NCI-H69 (cell line): ENCODE data around the gene MRRF.
"Not testable (repeated sequence)": the region's sequence is repeated elsewhere in the genome, so short reads cannot be mapped to it uniquely, and the experiment has no call there.

Experiments used
- DNase-seq: peaks from one replicate; lab custom pipeline; 2025; lab: John Stamatoyannopoulos, UW

The MRRF gene

DNA sequence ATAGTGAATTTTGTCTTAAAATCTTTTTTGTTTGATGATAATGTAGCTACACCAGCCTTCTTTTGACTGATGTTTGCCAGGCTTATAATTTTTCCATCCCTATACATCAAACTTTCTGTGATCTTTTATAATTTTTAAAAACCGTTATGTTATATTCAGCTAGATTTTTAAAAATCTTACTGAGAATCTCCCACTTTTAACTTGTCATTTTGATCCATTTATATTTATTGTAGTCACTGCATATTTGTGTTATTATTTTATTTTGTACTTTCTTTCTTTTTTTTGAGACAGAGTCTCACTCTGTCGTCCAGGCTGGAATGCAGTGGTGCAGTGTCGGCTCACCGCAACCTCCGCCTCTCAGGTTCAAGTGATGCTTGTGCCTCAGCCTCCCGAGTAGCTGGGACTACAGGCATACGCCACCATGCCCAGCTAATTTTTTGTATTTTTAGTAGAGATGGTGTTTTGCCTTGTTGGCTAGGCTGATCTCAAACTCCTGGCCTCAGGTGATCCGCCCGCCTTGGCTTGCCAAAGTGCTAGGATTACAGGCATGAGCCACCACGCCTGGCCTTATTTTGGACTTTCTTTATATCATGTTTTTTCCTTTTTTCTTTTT lies 12.7 kb downstream of the MRRF start:
- no peak for DNase-seq

DNA sequence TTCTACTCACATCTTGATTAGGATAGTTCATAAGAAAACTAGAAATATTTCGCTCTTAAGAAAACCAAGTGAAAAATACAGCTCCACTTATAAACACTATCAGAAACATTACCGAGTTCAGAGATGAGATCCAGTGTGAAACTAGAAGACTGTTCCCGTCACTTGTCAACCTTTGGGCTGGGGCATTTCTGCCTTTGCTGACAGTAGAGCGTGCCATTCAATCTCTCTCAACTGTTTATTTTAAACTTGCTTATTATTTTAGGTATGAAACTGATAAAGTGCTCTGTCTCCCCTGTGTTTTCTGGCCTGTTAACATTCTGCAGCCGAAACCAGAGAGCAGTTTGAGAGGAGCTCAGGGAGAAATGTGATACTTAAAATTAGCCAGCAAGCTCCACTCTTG lies 16.7 kb downstream of the MRRF start:
- no peak for DNase-seq

DNA sequence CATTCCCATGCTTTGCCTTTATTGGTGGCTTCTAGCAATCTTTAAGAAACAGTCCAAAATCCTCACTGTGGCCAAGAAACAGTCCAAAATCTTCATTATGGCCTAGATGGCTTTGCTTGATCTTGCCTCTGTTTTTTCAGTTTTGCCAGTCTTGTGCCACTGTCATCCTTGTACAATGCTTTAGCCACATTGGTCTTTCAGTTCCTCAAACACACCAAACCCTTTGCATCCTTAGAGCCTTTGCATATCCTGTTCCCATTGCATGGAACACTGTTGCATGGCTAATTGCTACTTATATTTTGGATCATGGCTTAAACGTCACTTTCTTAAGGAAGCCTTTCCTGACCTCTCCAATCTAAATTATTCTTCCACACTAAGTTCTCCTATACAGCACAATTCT lies 22.1 kb downstream of the MRRF start:
- DNase-seq: no peak

DNA sequence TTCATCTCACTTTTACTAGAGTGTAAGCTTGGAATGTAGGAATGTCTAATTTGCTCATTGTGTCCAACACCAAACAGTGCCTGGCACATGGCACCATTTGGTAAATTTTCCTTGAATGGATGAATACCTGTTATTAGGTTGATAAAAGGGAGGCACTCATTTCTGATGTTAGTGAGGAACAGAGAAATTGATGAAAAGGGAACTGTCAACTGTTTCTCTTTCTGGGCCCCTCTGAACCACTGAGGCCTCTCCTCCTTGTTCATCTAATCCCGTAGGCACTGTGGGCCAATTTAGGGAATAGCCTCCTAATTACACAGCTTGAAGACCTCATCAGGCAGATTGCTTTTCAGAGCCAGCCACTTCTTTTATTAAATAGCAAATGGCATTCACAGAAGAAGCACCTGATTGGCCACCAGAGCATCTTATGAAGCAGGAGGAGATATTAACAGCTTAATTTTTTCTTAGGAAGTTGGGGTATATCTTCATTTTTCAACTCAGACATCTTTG lies 22.6 kb downstream of the MRRF start:
- no peak for DNase-seq

DNA sequence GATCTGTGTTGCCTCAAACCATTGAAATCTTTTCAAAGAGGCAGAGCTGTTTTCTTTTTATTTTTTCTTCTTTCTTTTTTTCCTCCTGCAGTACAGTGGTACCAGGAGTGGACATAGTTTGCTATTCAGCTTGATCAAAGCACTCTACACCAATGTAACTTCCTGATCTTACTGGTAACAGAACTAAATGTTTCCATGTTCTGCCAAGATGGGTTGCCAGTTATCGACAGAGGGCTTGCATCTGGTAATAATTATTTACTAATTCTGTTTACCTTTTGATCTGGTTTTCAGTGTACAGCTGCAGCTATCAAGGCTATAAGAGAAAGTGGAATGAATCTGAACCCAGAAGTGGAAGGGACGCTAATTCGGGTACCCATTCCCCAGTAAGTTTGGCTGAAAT lies 26.8 kb downstream of the MRRF start:
- DNase-seq: no peak

DNA sequence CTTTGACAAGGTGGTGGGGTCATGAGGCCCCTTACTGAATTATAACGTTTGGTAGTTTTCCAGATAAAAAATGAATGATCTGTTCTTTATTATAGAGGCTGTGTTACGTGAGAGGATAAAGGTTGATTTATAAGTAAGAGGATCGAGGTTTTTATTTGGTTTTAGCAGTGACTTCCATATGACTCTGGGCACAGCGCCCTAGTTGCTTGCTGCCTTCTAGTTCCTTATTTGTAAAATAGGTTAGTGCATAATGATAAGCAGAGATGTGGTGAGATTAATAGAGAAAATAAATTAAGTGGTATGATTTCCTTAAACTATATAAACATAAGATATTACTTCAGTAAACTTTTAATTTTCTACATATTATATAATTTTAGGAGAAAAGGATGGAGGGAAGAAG lies 29.8 kb downstream of the MRRF start:
- DNase-seq: no peak

DNA sequence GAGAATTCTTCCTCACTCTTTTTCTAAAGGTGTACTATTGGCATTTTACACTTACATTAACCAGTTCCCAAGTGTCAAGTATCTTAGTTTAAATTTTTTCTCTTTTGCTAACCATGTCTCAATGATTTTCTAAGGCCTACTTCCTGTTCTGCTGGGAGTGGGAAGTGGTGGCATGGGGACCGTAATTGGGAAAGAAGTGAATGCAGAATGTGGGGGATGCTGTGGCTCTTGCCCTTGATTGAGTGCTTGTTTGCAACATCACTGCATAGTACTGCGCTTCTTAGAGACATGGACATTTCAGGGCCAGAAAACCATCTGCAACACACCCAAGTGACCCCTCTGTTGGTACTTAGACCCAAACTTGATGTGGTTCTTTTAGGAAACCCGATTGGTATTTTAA lies 32.8 kb downstream of the MRRF start:
- no peak for DNase-seq

DNA sequence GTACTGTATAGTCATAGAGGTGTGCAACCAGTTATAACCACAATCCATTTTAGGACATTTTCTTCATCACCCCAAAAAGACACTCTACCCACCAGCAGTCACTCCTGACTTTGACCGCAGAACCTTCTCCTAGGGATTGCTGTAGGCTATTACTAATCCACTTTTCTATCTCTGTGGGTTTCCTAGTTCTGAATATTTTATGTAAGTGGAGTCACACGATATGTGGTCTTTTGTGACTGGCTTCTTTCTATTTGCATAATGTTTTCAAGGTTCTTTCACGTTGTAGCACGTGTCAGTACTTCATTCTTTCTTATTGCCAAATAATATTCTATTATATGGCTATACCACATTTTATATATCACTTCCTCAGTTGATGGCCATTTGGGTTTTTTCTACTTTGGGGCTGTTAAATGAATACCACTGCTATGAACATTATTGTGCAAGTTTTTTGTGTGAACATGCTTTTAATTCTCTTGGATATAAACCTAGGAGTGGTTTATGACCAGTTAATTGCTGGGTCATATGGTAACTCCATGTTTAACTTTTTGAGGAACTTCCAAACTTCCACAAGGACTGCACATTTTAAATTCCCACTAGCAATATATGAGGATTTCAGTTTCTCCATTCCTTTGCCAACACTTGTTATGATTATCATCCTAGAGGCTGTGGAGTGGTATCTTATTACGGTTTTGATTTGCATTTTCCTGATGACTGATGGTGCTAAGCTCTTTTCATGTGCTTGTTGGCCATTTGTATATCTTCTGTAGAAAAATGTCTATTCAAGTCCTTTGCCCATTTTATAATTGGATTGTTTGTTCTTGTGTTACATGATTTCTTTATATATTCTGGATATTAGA lies 37.8 kb downstream of the MRRF start:
- no peak for DNase-seq

DNA sequence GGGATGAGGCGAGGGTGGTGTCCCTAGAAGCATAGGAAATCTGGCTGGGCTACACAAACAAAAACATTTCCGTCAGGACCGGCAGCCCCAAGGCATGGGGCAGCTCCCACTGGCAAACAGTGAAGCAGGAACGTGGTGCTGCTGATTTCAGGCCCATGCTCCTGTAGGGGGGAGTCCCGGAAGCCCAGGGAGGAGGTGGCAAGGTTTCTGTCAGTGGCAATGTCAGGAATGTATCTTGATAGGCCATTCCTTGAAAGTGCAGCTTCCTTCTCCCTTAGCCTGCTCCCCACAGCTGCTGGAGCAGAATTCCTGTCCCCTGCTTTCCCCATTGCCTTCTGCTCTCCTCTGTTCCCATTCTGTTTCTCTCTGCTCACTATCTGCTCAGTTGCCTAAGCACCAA lies 42.4 kb downstream of the MRRF start:
- no peak for DNase-seq

DNA sequence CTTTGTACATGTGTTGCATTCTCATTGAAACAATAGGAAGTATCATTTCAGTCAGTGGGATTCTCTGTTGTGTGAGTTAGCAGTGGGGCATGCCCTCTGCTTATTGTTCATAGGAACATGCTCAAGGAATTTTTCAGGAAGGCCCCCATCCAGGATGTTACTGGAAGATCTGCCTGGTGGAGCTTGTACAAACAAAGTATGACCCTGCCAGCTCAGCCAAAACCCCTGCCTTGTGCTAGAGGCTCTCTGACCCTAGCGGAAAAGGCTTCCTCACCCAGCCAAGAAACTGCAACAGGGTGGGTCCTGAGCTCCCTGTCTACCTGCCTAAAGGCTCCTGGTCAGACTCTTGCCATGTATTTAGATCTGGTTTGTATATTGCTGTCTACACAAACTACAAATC lies 43.2 kb downstream of the MRRF start:
- no peak for DNase-seq

DNA sequence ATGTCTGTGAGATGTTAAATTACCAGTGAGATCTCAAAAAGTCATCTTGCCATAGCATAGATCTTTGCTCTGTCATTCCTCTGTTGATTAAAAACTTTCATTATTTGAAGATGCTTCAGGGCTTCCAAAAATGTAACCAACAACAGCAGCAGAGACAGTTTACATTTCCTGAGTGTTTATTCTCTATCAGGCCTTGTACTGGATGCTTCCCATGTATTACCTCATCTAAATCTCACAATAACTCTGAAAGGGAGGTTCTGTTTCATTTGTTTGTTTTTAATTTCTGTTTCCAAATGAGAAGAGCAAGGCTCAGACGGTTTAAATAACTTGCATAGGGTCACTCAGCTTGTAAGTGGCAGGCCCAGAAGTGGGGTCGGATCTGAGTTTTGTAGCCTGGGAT lies 45.2 kb downstream of the MRRF start:
- no peak for DNase-seq

DNA sequence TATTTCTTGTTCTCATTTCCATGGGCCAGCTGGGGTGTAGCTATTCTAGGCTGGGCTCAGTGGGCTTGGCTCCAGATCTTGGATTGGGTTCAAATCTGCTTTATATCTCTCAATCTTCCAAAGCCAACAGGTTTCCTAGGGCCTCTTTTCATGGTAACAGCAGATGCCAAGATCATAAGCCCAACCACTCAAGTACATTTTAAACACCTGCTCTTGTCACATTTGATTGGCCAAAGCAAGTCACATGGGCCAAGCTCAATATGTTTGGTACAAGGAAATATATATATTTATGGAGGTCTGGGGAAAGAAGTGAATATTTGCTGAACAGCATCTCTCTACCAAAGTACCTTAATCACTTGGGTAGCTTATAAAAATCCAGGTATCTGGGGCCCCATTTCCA lies 49.5 kb downstream of the MRRF start:
- DNase-seq: no peak

DNA sequence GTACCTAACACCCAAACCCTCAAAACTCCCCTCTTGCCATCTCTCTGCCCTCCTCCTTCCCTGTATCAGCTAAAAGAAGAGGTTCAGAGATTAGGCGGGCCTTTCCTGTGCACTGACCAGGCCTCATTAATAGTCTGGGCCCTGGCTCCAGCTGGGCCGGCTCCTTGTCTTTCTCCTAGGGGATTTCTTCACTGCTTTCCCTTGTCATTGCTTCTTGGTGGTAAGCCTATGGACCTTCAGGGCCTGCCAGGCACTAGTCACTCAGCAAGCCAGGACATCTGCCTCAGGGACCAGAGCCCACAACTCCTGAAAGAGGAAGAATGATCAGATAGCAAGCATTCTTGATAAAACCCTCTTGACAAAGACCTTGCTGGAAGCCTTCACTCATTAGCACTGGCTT lies 50.9 kb downstream of the MRRF start:
- DNase-seq: no peak

DNA sequence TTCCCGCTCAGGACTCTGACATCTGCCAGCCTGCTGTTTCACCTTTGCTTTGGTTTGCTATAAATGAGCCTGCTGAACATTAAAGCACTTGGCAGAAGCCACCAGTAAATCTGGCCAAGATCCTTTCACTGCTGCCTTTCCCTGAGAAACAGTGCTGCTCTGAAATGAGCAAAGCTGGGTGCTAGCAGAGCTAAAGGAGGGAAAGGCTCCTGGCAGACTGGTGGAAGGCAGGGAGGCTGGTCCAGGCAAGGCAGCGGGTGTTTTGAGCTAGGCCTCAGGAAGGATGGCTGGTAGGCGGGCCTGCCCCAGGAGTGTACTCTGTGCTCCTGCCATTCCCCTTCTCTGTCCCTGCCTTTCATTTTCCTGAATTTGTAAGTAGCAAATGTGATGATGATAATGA lies 53.6 kb downstream of the MRRF start:
- DNase-seq: no peak

DNA sequence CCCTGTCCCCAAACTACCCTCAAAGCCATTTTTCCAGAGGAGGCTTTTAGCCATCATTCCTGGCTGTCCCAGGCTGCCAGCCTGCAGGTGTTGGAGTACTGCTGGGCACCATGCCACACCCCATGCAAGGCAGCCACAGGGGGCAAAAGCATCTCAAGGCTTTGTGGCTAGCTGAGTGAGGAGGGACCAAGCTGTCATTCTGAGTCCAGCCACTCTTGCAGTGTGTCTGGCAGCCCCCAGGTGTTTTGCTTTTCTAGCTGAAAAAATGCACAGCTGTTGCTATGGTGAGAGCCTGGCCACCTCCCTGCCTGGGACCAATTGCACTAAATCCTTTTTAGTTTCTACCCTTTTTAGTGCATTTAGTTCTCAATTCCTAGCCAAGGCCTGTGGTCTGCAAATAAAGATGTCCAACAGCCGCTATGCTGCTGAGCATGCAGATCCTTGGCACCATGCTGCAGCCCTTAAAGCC lies 55.8 kb downstream of the MRRF start:
- peak; percentile 89 for DNase-seq

DNA sequence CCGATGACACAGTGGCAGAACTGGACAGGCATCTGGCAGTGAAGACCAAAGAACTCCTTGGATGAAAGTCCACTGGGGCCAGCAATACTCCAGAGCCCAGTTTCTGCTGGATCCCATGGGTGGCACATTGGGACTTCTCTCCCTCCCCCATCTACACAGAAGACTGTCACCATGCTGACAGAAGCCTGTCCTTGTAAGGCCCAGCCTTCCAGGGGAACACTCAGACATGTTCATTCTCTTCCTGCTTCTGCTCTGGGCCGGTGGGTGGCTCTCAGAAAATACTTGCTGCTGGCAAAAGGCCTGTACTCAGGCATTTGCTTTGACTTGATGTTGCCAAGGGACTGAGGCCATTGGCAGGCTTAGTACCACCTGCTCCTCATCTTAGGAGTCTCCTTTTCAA lies 57.9 kb downstream of the MRRF start:
- no peak for DNase-seq

DNA sequence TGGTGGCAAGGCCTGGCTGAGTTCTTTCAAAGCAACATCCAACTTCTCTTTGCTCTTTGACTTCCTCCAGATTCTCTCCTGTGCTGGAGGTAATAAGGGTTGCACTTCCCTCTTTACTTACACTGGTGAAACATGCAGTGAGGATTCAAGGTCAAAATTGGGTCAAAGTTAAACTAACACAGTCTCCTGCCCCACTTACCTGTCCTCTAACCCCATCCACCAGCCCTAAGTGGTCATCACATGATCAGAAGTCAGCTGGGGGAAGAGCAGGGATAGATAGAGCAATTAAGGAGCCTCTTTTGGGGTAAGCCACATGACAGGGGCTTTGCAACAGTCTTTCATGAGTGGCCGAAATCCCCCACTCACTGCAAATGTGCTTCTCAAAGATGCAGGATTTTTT lies 60.0 kb downstream of the MRRF start:
- DNase-seq: not testable (repeated sequence)

DNA sequence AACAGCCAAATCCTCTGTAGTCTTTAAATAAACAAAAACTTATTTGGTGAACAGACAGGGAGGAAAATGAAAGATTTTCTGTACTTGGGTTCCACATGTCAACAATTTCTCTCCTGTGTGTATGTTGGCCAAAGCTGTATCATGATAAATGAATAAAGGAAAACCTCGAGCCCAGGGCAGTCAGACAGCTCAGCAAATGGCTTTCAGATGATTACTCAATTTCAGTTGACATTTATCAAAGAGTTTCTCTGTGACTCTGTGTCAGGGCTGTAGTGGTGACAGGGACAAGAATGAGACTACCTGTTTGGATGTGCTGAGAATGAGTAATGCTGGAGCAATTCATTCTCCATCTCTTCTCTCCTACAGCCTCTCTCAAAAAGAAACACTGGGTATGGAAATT lies 60.4 kb downstream of the MRRF start:
- no peak for DNase-seq

DNA sequence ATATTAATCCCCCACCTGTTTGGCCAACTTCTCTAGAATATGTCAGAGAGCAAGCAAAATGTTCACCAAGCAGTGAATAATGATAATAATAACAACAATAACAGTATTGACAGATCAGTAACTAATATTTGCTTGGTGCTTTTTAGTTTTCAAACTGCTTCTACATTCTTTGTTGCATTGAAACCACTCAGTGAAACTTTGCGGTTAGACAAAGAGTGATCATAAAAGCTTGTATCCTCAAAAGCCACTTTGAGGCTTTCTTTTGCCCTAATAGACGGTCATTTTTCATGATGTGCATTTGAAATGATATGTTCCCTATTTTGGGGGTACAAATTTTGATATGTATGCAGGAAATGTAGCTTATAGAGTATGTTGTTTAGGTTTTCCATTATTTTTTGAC lies 62.5 kb downstream of the MRRF start:
- DNase-seq: no peak

DNA sequence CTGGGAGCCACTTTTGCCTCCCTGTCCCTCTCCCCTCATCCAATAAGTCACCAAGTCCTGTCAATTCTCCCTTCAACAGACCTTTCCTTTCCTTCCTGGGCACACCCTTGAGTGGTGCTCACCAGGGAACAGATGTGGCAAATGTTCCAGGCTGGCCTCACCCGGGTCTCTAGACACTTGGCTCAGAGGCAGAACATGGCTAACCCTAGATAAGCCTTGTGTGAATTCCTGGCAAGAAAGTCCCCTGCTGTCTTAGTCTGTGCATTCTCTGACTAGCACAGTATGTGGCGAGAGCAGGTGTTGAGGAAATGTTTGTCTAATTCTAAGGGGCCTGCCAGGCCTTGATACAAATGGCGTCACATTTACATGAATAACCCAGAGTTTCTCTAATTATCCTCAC lies 64.9 kb downstream of the MRRF start:
- peak; percentile 75 for DNase-seq

DNA sequence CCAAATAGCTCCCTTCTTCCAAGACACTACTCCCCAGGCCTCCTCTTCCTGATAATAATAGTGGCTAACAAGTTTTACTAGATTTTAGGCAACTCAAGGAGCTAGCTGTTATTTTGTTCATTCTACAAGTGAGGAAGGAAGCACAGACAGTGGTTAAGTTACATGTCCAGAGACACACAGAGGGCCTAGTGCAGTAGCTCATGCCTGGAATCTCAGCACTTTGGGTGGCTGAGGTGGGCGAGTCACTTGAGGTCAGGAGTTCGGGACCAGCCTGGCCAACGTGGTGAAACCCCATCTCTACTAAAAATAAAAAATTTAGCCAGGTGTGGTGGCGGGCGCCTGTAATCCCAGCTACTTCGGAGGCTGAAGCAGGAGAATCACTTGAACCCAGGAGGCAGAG lies 65.8 kb downstream of the MRRF start:
- not testable (repeated sequence) for DNase-seq

DNA sequence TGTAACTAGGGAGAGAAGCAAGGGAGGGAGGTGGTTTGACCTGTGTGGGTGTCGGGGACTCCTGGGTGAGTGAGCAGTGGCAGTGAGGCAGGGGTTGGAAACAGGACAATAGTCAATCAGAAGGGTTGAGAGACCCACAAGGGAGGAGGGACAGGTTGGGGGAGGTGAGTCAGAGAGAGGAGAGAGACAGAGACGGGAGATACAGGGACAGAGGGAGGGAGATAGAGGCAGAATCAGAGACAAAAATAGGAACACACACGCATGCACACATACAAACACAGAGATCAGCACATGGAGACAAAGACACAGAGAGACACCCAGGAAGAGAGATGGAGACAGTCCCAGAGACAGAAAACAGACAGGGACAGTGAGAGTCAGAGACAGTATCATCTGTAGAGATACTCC lies 66.8 kb downstream of the MRRF start:
- no peak for DNase-seq

DNA sequence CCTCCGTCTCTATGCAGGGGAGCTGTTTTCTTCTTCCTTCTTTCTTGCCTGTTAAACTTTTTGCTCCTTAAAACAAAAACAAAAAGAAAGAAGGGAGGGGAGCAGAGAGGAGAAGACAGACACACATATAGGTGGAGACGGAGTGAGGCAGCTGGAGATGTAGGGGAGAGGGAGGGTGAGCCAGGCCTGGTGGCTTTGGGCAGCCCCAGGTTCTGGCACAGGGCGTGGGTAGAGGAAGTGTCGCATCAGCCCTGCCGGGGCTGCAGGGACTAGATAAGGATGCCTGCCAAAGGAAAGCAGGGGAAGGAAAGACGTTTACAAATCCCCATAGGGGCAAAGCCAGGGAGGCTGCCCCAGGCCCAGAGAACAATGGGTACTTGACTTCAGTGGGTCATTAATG lies 67.4 kb downstream of the MRRF start:
- DNase-seq: no peak

DNA sequence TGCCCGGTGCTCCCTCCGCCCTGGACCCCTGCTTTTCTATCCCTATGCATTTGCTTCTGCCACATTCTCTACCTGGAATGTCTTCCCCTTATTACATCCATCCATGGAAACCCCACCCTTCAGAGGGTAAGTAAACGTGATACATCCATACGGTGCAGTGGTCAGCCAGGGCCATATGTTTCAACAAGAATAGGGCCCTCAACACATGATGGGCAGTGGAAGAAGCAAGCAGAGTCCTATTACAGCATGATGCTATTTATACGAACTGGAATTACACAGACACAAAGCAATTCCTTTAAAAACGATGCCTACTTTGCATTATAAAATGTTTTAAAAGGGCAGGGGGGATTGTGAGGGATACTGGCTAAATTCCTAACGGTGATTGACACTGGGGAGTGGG lies 68.0 kb downstream of the MRRF start:
- no peak for DNase-seq
